Vagina (tissue), 2 donors: ENCODE data around the gene PBX1. TPM values are rescaled to one million over a fixed set of nuclear protein-coding genes. Genes with fewer than 3 reads are reported as not detected.

Experiments
- DNase-seq, 2 donors: peaks; one replicate each; pipeline ENCODE4 v3.0.0-alpha.2; 2017; ENCODE audit errors: extremely low spot score in 2 of 2
- H3K27ac ChIP-seq: fragments of 200-600 bp; sonication (generic); one replicate; pipeline ENCODE4 v1.5.1; 2019
- H3K27me3 ChIP-seq: fragments of 200-600 bp; sonication (generic); one replicate; pipeline ENCODE4 v1.5.1; 2019
- H3K36me3 ChIP-seq, 2 donors: fragments of 200-600 bp; sonication (generic); one replicate each; pipeline ENCODE4 v1.5.1; 2017 to 2019
- H3K4me1 ChIP-seq: fragments of 200-600 bp; sonication (generic); one replicate; pipeline ENCODE4 v1.5.1; 2019
- H3K4me3 ChIP-seq, 2 donors: fragments of 200-600 bp; sonication (generic); 1 replicate in 1 of 2; 2 replicates in 1 of 2; pipeline ENCODE4 v1.5.1; 2016 to 2019
- H3K9me3 ChIP-seq: fragments of 200-600 bp; sonication (generic); one replicate; pipeline ENCODE4 v1.5.1; 2019
- CTCF ChIP-seq, 3 experiments: fragments of 450-650 bp in 2 of 3; fragments of 200-600 bp in 1 of 3; sonication (generic) in 1 of 3; IDR thresholded peaks; one replicate each; pipeline ENCODE4 v1.5.1; 2017 to 2019; ENCODE audit warnings: antibody characterized with exemption in 3 of 3, mild to moderate bottlenecking in 2 of 3, moderate library complexity in 2 of 3
- POLR2A ChIP-seq, 2 donors: fragments of 450-650 bp; IDR thresholded peaks; one replicate each; pipeline ENCODE4 v1.6.1; 2017; ENCODE audit warnings: antibody characterized with exemption in 2 of 2, mild to moderate bottlenecking in 2 of 2, moderate library complexity in 2 of 2
- POLR2AphosphoS5 ChIP-seq, 2 donors: sonication (generic); formaldehyde crosslinking; IDR thresholded peaks; one replicate each; pipeline ENCODE4 v1.9.0; 2017; ENCODE audit warnings: antibody characterized with exemption in 2 of 2, mild to moderate bottlenecking in 2 of 2, low read depth in 1 of 2; ENCODE audit not compliant: insufficient read depth in 1 of 2
- intact Hi-C: fragments of 100-400 bp; cut with DNase I; formaldehyde crosslinking; loops from one replicate; pipeline ENCODE4 v1.15.1; 2023
- total RNA-seq: library from RNA; depleted of rRNA; stranded (reverse); fragments of >200 nt; gene quantifications from one replicate; pipeline ENCODE4 v1.2.3, GENCODE V29; 2016

The PBX1 gene
- total RNA-seq, 1 donor from 2014 or later, result 69.0 TPM

GRCh38 chr1:164802529-164803282 is 243.7 kb downstream of the PBX1 start:
- H3K36me3 ChIP-seq, result peaks cover 0 to 27% of the 10 kb centered on the region in 2 donors
- no peaks in the 10 kb centered on the region for H3K27me3 ChIP-seq
- H3K9me3 ChIP-seq, result no peaks in the 10 kb centered on the region
- intact Hi-C loops, result no loop called here
- H3K27ac ChIP-seq, result no peak overlapping the region
- H3K4me3 ChIP-seq, result no peak overlapping the region
- peaks cover 27% of the 10 kb centered on the region for H3K4me1 ChIP-seq
- DNase-seq, result no peak
- TF ChIP-seq CTCF (IDR thresholded peaks at IDR 0.05) (no peak), POLR2AphosphoS5 (IDR thresholded peaks at IDR 0.05; ENCODE audit: insufficient read depth in 1 of 2, low read depth in 1 of 2) (no peak), POLR2A (IDR thresholded peaks at IDR 0.05) (no peak)

- Histone ChIP-seq H3K9me3 (no peaks in the 10 kb centered on the region), H3K27me3 (no peaks in the 10 kb centered on the region), H3K27ac (no peak overlapping the region), H3K36me3 (peaks cover 0 to 33% of the 10 kb centered on the region in 2 donors), H3K4me1 (peaks cover 27% of the 10 kb centered on the region), H3K4me3 (no peak overlapping the region)
- TF ChIP-seq POLR2A (IDR thresholded peaks at IDR 0.05) (no peak), CTCF (IDR thresholded peaks at IDR 0.05) (no peak), POLR2AphosphoS5 (IDR thresholded peaks at IDR 0.05; ENCODE audit: insufficient read depth in 1 of 2, low read depth in 1 of 2) (no peak)
- DNase-seq, result no peak
- intact Hi-C loops, result no loop called here
Measured at GRCh38 chr1:164803366-164803765, 244.4 kb downstream of the PBX1 start.

- no peaks in the 10 kb centered on the region for H3K9me3 ChIP-seq
- no peak for DNase-seq
- H3K27me3 ChIP-seq, result no peaks in the 10 kb centered on the region
- H3K4me3 ChIP-seq, result no peak overlapping the region
- peaks cover 27% of the 10 kb centered on the region for H3K4me1 ChIP-seq
- H3K27ac ChIP-seq, result no peak overlapping the region
- peaks cover 0 to 35% of the 10 kb centered on the region in 2 donors for H3K36me3 ChIP-seq
- TF ChIP-seq POLR2A (IDR thresholded peaks at IDR 0.05), result no peak
- TF ChIP-seq CTCF (IDR thresholded peaks at IDR 0.05), result no peak
- no peak for TF ChIP-seq POLR2AphosphoS5 (IDR thresholded peaks at IDR 0.05; ENCODE audit: insufficient read depth in 1 of 2, low read depth in 1 of 2)
- intact Hi-C loops, result no loop called here
Measured at GRCh38 chr1:164804366-164804765, 245.4 kb downstream of the PBX1 start.

GRCh38 chr1:164805399-164805798 is 246.4 kb downstream of the PBX1 start:
- DNase-seq, result no peak
- no peaks in the 10 kb centered on the region for H3K9me3 ChIP-seq
- H3K4me1 ChIP-seq, result peaks cover 20% of the 10 kb centered on the region
- no peak for TF ChIP-seq POLR2AphosphoS5 (IDR thresholded peaks at IDR 0.05; ENCODE audit: insufficient read depth in 1 of 2, low read depth in 1 of 2)
- no peak for TF ChIP-seq CTCF (IDR thresholded peaks at IDR 0.05)
- no peak for TF ChIP-seq POLR2A (IDR thresholded peaks at IDR 0.05)
- no peak overlapping the region for H3K27ac ChIP-seq
- intact Hi-C loops, result no loop called here
- no peak overlapping the region for H3K4me3 ChIP-seq
- no peaks in the 10 kb centered on the region for H3K27me3 ChIP-seq
- peaks cover 0 to 30% of the 10 kb centered on the region in 2 donors for H3K36me3 ChIP-seq

- Histone ChIP-seq H3K27ac (no peak overlapping the region), H3K4me1 (peaks cover 17% of the 10 kb centered on the region), H3K36me3 (peaks cover 0 to 22% of the 10 kb centered on the region in 2 donors), H3K4me3 (no peak overlapping the region), H3K9me3 (no peaks in the 10 kb centered on the region), H3K27me3 (no peaks in the 10 kb centered on the region)
- no peak for TF ChIP-seq CTCF (IDR thresholded peaks at IDR 0.05)
- no peak for TF ChIP-seq POLR2AphosphoS5 (IDR thresholded peaks at IDR 0.05; ENCODE audit: insufficient read depth in 1 of 2, low read depth in 1 of 2)
- no peak for TF ChIP-seq POLR2A (IDR thresholded peaks at IDR 0.05)
- no peak for DNase-seq
- intact Hi-C loops, result no loop called here
Measured at GRCh38 chr1:164806531-164806930, 247.5 kb downstream of the PBX1 start.
